HG02642 (cell line): ENCODE results near the gene POLG2.

Experiments
- ATAC-seq: cut with Tn5 transposase; IDR thresholded peaks from one replicate; pipeline ENCODE4 v1.9.1; 2021; ENCODE audit warnings: mild to moderate bottlenecking; ENCODE audit not compliant: unreplicated experiment, poor library complexity

Gene POLG2

DNA sequence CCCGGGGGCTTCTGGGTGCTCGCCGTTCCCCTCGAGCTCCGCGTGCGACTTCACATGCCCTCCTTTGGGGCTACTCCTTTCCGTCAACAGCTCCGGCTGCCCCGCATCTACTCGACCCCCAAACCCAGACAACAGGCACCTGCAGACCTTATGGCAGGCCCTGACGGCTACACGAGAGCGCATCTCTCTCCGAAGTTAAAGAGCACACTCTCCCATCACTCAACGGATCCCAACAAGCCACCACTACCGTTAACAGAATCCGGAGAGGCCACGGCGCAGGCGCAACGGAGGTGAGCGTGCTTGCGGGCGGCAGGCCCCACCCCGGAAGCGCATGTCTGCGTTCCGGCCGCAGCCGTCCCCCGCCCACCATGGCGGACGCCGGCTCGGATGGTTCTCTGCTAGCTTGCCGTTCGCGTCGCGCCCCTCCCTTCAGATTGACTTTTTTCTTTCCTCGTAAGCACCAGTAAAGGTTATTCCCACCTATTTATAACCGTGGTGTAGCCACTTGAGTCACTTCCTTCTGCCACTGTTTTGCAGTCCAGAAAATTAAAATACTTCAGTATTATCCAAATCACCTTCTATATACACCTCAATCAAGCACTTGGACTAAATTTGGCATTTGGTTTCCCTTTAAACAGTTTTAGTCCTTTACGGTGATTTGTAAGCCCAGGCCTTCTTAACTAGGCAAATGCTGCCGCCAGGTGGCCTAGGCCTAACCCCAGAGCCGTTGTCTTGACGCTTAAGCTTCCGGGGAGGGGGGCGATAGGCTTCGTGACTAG is at the start of gene POLG2:
TSS of gene POLG2 (minus strand) at position 269 of the 779 bp plus-strand sequence. CDS start at position 183, 86 bp downstream.
- ATAC-seq, result peak; percentile 88

- no peak for ATAC-seq
Observed at GRCh38 chr17:64544742-64545141, 47.9 kb upstream of the POLG2 start.

DNA sequence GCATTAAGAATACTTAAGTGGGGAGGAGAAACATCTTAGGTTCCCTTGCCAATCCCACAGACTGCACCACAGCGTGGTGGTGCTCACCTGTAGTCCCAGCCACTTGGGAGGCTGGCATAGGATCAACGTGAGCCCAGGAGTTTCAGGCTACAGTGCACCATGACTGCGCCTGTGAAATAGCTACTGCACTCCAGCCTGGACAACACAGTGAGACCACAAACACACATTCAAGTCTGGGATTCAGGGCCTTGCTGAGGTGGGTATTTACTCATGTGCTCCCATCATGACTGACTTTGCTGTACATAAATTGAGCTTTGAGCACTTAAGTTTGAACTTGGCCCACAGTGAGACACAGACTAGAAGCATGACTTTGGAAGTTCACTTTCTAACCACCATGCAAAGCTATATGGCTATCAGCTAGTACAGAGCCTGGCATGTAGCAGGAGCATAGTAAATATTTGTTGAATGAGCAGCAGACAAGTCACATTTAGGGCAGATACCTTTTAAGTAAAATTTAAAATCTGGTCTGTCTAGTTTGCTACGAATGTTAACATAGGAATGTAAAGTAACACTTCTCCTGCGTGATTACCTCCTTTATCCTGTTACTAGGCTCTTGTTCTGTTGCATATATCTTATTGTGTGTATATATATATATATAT is 43.4 kb upstream of the POLG2 start:
- no peak for ATAC-seq

DNA sequence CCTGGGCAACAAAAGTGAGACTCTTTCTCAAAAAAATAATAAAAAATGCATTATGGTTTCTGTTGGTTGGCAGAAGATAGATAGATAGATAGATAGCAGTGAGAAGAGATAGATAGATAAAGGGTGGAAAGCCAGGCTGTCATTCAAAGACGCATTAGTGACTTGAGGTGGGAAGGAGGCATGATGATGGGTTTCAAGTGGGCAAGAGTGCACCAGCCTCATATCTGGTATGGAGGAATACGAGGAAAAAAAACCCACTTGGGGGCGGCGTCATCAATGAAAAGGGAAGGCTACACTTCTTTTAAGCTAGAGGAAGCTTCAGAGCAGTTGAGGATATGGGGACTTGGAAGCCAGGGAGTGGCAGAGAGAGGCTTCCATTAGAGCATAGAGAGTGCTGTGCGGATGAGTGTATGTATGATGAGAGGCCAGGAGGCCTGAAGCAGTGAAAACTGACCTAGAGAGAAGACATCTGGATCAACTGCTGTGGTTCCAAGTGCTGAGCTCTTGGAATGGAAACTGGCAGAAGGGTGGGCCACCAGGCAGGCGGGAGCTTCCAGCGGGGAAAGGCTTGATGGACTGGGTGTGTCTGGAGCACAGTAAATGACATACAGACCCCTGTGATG is 41.8 kb upstream of the POLG2 start:
- ATAC-seq, result no peak

DNA sequence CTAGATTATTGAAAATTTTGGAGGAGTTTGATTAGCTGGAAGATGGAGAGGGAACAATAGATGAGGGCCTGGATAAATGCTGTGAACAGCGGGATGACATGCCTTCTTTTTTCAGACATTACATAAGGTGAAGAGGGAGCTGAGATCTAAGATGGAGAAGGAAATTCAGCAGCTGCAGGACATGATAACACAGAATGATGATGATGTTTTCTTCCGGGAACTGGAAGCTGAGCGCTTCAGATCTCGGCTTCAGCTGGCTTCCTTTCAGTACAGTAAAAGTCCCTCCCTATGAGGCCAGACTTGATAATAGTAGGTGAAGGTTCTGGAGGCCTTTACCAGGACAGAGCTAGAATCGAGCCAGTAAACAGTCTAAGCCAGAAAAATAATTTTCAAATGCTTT is 40.6 kb upstream of the POLG2 start:
- no peak for ATAC-seq

DNA sequence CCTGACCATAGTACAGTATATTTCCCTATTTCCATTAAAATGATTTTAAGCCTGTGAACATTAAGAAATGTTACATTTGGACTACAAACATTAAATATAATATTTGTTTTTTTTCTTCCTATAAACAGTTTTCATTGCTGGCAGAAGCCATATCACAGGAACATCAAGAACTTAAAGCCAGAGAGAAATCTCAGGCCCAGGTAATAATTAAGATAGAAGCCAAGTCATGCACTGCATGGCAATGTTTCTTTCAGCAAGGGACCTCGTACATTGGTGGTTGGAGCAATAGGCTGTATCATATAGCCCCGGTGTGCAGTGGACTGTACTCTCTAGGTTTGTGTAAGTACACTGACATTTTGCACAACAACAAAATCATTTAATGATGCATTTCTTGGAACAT is 40.1 kb upstream of the POLG2 start:
- ATAC-seq, result no peak

DNA sequence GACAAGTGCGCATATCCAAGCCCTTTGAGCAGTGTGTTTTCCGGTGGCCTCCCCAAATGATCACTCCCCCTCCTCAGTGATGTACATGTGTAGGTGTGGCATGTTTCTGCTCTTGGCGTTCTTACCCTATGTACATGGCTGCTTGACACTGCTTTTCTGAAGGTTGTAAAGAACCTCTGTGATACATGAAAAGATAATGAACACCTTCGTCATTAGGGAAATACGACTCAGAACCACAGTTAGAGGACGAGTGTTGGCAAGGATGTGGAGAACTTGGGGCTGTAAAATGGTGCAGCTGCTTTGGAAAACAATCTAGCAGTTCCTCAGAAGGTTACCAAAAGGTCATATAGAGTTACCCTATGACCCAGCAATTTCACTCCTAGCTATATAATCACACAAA is 38.5 kb upstream of the POLG2 start:
- ATAC-seq, result no peak

GRCh38 chr17:64534187-64534586 is 37.3 kb upstream of the POLG2 start:
- no peak for ATAC-seq

- ATAC-seq, result no peak
Observed at GRCh38 chr17:64533784-64534183, 36.9 kb upstream of the POLG2 start.

- ATAC-seq, result no peak
Observed at GRCh38 chr17:64532409-64532808, 35.6 kb upstream of the POLG2 start.

- no peak for ATAC-seq
Observed at GRCh38 chr17:64531955-64532371, 35.1 kb upstream of the POLG2 start.

- no peak for ATAC-seq
Observed at GRCh38 chr17:64529221-64529620, 32.4 kb upstream of the POLG2 start.

DNA sequence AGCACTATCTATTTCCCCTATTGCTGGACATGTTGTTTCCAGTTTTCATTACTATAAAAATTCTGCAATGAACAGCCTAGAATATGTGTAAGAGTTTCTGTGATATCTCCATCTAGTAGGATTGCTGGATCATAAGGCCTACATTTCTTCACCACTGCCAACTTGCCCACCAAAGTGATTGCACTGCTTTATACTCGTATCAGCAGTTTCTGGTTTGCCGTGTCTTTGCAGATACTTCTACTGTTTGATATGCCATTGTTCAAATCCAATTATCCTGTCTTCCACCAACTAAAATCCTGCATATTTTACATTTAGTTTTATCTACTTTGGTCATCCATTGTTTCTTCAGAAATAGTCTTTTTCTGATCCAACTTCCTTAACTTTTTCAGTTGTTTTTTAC is 31.1 kb upstream of the POLG2 start:
- no peak for ATAC-seq

DNA sequence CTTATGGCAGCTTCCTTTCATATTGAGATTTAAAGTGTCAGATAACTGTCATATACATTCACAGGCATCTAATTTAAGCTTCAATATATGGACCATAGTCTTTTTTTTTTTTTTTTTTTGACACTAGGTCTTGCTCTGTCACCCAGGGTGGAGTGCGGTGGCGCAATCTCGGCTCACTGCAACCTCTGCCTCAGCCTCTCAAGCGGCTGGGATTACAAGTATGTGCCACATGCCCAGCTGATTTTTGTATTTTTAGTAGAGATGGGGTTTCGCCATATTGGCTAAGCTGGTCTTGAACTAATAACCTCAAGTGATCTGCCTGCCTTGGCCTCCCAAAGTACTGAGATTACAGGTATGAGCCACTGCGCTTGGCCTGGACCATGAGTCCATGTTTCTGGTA is 23.5 kb upstream of the POLG2 start:
- no peak for ATAC-seq

DNA sequence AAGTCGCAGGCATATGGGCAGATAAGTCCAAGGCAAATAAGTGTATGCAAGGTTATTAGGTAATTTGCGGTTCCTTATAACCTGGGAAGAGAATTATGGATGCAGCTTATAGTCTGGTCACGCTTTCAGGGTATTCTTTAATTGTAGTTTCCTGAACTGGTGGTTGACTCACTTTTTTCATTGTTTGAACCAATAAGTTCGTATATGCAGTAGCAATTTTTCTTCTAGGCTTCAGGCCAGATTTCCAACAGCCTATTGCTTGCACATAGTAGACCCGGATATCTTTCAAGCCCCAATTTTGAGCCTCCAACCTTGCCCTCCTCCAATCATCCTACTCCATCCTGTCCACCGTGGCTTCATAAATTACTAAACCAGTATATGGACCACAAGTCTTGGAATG is 22.7 kb upstream of the POLG2 start:
- ATAC-seq, result no peak

- ATAC-seq, result no peak
Observed at GRCh38 chr17:64515829-64516228, 19.0 kb upstream of the POLG2 start.

GRCh38 chr17:64515419-64515818 is 18.6 kb upstream of the POLG2 start:
- ATAC-seq, result no peak

DNA sequence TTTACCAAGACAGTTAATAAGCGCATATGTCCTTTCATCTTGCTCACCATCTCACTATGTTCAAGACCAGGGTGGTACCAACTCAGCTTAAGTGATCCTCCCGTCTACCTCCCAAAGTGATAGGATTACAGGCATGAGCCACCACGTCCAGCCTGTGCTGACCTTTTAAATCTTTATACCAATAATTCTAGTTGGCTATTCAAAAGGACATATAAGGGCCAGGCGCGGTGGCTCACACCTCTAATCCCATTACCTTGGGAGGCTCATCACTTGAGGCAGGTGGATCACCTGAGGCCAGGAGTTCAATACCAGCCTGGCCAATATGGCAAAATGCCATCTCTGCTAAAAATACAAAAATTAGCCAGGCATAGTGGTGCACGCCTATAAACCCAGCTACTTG is 12.3 kb upstream of the POLG2 start:
- no peak for ATAC-seq

DNA sequence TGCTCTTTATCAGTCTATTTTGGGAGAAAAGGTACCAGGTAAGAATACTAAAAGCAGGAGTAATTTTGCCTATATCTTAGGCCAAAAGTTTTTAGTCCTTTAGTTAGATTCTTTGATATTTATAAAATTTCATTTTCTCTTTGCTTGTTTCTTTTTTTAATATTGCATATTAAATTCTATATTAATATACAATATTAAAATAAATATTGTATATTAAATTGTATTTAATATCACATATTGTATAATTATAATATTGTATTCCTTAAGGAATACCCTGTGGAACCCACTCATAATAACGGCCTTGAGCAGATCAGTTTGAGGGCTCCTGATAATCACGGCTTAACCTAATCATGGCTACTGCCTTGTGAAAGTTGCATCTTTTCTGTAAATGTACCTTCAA is 11.8 kb upstream of the POLG2 start:
- ATAC-seq, result no peak

DNA sequence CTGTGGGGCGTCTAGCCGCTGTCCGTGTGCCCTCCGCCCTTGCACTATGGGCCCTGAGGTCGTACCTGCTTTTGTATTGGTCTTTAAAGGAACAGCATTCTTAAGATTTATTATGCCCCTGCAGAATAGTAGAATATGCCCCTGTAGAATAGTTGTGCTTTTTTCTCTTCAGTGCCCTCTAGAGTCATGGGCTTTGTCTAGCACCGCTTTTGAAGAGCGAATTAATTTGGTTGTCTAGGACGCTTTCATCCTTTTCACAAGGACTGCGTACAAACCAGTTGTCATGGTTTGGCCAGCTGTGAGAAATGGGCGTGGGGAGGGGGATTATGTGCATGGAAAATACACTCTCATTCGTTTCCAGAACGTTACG is 10.5 kb upstream of the POLG2 start:
- ATAC-seq, result peak; percentile 2

- peak; percentile 66 for ATAC-seq
Observed at GRCh38 chr17:64506576-64507412, 9.9 kb upstream of the POLG2 start, which contains the start of gene CEP95. Gene CEP95, plus strand, starts transcription at chr17:64506977. Its CDS starts 121 bp downstream, at chr17:64507098.
